Activated CD4-positive, alpha-beta T cell treated with anti-CD3 and anti-CD28 coated beads, Interleukin-2, amount 10 ng/mL, durations not matched to agents 24 days and 14 days (primary cell): ENCODE data around the gene CFAP65. TPM values are rescaled to one million over a fixed set of nuclear protein-coding genes. Genes with fewer than 3 reads are reported as not detected.

Experiments
- DNase-seq: peaks from one replicate; pipeline ENCODE4 v3.0.0; 2022
- H3K27ac Mint-ChIP-seq: one replicate; pipeline ENCODE4 v1.8.0; 2022; ENCODE audit warnings: mild to moderate bottlenecking, mixed read lengths
- H3K27me3 Mint-ChIP-seq: one replicate; pipeline ENCODE4 v1.8.0; 2022; ENCODE audit warnings: mixed read lengths
- H3K36me3 Mint-ChIP-seq: one replicate; pipeline ENCODE4 v1.8.0; 2022; ENCODE audit warnings: low read depth, mild to moderate bottlenecking, mixed read lengths
- H3K4me1 Mint-ChIP-seq: one replicate; pipeline ENCODE4 v1.8.0; 2021; ENCODE audit warnings: mixed read lengths
- H3K4me3 Mint-ChIP-seq: one replicate; pipeline ENCODE4 v1.8.0; 2022; ENCODE audit warnings: mild to moderate bottlenecking, moderate library complexity, mixed read lengths
- H3K9me3 Mint-ChIP-seq: one replicate; pipeline ENCODE4 v1.8.0; 2021; ENCODE audit warnings: mixed read lengths
- intact Hi-C: fragments of 100-400 bp; cut with micrococcal nuclease; formaldehyde crosslinking; loops from one replicate; pipeline ENCODE4 v1.15.1; 2023
- total RNA-seq: library from RNA; stranded (reverse); gene quantifications from 2 replicates; pipeline ENCODE4 v1.2.3, GENCODE V29; 2022

Gene CFAP65, protein sequence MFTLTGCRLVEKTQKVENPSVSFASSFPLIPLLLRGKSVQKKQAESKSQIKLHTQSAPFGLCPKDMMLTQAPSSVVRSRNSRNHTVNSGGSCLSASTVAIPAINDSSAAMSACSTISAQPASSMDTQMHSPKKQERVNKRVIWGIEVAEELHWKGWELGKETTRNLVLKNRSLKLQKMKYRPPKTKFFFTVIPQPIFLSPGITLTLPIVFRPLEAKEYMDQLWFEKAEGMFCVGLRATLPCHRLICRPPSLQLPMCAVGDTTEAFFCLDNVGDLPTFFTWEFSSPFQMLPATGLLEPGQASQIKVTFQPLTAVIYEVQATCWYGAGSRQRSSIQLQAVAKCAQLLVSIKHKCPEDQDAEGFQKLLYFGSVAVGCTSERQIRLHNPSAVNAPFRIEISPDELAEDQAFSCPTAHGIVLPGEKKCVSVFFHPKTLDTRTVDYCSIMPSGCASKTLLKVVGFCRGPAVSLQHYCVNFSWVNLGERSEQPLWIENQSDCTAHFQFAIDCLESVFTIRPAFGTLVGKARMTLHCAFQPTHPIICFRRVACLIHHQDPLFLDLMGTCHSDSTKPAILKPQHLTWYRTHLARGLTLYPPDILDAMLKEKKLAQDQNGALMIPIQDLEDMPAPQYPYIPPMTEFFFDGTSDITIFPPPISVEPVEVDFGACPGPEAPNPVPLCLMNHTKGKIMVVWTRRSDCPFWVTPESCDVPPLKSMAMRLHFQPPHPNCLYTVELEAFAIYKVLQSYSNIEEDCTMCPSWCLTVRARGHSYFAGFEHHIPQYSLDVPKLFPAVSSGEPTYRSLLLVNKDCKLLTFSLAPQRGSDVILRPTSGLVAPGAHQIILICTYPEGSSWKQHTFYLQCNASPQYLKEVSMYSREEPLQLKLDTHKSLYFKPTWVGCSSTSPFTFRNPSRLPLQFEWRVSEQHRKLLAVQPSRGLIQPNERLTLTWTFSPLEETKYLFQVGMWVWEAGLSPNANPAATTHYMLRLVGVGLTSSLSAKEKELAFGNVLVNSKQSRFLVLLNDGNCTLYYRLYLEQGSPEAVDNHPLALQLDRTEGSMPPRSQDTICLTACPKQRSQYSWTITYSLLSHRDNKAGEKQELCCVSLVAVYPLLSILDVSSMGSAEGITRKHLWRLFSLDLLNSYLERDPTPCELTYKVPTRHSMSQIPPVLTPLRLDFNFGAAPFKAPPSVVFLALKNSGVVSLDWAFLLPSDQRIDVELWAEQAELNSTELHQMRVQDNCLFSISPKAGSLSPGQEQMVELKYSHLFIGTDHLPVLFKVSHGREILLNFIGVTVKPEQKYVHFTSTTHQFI (N-terminal part only)
- total RNA-seq = not detected in 2 replicates

DNA sequence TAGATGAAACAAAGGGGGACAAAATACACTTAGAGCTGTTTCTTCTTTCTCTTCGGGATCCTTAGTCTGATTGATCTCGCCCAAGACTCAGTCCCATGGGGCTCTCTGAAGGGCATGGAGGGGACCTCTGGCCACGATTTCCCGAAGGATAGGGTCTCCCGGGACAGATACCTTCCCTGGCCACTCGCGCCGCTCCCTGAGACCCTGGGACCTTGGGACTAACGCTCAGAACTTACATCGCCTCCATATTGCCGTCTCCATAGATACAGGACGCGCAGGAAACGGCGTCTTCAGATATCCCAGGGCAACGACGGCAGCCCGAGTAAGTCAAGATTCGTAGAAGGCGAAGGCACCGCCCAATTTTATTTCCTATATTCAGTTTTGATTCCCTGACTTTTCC, at the start of gene CFAP65:
CFAP65 (minus strand) TSS at position 265 of the 400 bp plus-strand sequence. CDS start 2,468 bp downstream, outside the sequence.
- intact Hi-C loops = no loop called here
- peak within 1 kb of the TSS; percentile 56 for H3K4me3 Mint-ChIP-seq
- peaks cover 45% of the 10 kb centered on the region for H3K27me3 Mint-ChIP-seq
- peaks cover 2% of the 10 kb centered on the region for H3K4me1 Mint-ChIP-seq
- H3K36me3 Mint-ChIP-seq = no peaks in the 10 kb centered on the region
- no peaks in the 10 kb centered on the region for H3K9me3 Mint-ChIP-seq
- DNase-seq = peak; percentile 72
- no peak within 1 kb of the TSS for H3K27ac Mint-ChIP-seq

DNA sequence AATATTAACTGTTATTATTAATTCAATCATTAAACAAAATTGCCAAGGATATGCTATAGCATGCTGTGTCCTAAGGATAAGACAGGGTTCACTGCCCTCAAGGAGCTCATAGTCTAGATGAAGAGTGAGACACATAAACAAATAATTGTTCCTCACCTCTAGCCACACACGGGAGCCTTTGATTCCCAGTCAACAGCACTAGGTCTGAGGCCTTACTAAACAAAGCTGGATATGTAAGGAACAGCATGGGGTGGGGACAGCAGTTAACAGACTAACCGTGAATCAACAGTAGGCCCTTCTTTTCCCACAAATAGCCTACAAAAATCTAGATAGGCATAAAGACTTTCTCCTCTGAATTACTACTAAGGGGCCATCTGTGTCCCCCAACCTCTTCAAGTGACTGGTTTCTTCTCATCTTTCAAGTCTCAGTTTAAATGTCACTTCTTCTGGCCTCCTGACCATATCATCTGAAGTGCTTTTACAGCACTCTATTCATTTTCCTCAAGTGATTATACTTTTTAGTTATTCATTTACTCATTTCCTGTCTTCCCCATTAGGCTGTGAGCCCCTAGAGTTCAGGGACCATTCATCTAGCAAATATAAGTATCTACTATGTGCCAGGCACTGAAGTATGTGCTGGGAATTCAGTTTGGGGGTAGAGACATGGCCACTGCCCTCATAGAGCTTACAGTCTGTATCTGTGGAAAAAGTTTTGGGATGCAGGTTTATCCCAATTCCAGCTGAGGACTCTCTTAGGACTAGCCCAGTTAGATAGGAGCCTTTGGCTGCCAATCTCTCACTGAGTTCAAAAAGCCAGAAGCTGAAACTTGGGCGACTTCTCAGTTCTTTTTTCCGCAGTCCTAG, 49.4 kb upstream of the CFAP65 start:
- Mint-ChIP-seq H3K27ac (no peak overlapping the region), H3K36me3 (no peaks in the 10 kb centered on the region), H3K4me1 (no peaks in the 10 kb centered on the region), H3K4me3 (no peak overlapping the region), H3K27me3 (no peaks in the 10 kb centered on the region), H3K9me3 (no peaks in the 10 kb centered on the region)
- no peak for DNase-seq
- intact Hi-C loops = no loop called here

DNA sequence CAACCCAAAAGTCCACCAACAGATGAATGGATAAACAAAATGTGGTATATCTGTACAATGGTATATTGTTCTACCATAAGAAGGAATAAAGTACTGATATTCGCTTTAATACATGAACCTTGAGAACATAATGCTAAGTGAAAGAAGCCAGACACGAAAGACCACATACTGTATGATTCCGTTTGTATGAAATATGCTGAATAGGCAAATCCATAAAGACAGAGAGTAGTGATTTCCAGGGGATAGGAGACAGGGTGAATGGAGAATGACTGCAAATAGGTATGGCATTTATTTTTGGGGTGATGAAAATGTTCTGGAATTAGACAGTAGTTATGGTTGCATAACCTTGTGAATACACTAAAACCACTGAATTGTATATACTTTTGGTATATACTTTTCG, 48.0 kb upstream of the CFAP65 start:
- no peaks in the 10 kb centered on the region for H3K27me3 Mint-ChIP-seq
- DNase-seq = no peak
- no peak overlapping the region for H3K27ac Mint-ChIP-seq
- H3K36me3 Mint-ChIP-seq = no peaks in the 10 kb centered on the region
- no peaks in the 10 kb centered on the region for H3K9me3 Mint-ChIP-seq
- peaks cover 6% of the 10 kb centered on the region for H3K4me1 Mint-ChIP-seq
- no peak overlapping the region for H3K4me3 Mint-ChIP-seq
- intact Hi-C loops = no loop called here

DNA sequence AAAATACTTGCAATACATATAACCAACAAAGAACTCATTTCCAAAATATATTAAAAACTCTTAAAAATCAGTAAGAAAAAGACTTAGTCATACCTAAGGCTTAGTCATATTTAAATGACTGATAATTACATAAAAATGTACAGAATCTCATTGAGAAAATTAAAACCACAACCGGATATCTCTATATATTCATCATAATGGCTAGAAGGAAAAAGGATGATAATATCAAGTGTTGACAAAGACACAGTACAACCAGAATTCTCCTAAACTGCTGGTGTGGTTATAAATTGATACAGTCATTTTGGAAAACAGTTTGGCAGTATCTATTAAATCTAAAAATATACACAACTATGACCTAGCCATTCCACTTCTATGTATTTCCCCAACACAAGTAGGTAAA, 46.5 kb upstream of the CFAP65 start:
- Mint-ChIP-seq H3K4me3 (no peak overlapping the region), H3K27me3 (no peaks in the 10 kb centered on the region), H3K9me3 (no peaks in the 10 kb centered on the region), H3K4me1 (peaks cover 6% of the 10 kb centered on the region), H3K36me3 (no peaks in the 10 kb centered on the region), H3K27ac (no peak overlapping the region)
- no peak for DNase-seq
- intact Hi-C loops = no loop called here

DNA sequence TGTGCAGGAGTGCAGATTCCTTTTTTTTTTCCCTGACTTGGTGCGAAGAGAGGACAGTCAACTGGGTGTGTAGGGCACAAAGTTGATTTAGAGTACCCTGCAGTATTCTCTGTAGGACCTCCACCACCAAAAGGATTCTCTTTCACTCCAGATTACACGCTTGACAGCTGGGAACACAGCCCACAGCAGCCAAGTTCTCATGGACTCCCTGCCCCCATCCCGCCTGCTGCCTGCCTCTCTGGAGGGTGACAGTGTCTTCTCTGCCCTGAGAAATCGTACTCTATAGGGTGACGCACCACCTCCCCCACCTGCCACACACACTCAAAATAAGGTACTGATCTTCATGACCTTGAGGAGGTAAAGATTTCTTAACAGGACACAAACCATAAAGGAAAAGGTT, 46.0 kb upstream of the CFAP65 start:
- peaks cover 6% of the 10 kb centered on the region for H3K4me1 Mint-ChIP-seq
- no peaks in the 10 kb centered on the region for H3K36me3 Mint-ChIP-seq
- DNase-seq = no peak
- H3K27ac Mint-ChIP-seq = no peak overlapping the region
- H3K9me3 Mint-ChIP-seq = no peaks in the 10 kb centered on the region
- H3K4me3 Mint-ChIP-seq = no peak overlapping the region
- intact Hi-C loops = no loop called here
- H3K27me3 Mint-ChIP-seq = no peaks in the 10 kb centered on the region

DNA sequence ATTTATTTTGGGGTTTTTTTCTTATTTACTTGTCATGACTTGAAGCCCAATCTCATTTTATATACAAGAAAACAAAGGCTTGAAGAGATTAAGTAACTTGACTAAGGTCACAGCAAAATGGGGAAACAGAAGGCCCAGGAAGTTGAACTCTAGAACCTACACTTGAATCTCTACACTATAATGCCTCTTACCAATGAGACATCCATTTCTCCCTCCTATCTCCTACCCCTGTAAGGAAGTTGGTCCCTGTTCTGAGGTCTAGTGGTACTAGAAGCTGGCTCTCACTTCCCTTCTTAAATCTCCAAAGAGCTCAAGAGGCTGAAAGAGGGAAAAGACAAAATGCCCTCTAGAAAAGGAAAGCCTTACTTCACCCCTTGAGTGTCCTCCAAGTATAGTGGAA, 44.9 kb upstream of the CFAP65 start:
- no peak overlapping the region for H3K4me3 Mint-ChIP-seq
- DNase-seq = no peak
- no peaks in the 10 kb centered on the region for H3K9me3 Mint-ChIP-seq
- H3K4me1 Mint-ChIP-seq = peaks cover 6% of the 10 kb centered on the region
- H3K27me3 Mint-ChIP-seq = no peaks in the 10 kb centered on the region
- no peaks in the 10 kb centered on the region for H3K36me3 Mint-ChIP-seq
- intact Hi-C loops = no loop called here
- H3K27ac Mint-ChIP-seq = no peak overlapping the region

DNA sequence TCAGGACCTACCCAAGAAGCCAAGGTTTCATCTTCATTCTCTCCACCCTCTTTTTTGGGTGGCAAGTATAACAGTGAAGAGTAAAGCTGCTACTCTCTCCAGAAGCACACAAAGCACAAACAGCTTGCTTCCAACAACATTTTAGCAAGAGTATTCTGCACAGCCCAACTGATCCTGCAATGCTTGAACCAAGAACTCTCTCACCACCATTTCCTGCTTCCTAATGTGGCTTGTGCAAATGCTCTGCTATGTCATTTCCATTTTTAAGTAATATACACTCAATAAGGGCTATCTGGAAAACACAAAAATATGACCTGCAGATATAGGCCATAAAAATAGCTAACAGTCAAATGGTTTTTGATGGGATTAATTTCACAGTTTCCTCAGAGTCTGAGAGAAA, 43.5 kb upstream of the CFAP65 start:
- H3K27ac Mint-ChIP-seq = no peak overlapping the region

DNA sequence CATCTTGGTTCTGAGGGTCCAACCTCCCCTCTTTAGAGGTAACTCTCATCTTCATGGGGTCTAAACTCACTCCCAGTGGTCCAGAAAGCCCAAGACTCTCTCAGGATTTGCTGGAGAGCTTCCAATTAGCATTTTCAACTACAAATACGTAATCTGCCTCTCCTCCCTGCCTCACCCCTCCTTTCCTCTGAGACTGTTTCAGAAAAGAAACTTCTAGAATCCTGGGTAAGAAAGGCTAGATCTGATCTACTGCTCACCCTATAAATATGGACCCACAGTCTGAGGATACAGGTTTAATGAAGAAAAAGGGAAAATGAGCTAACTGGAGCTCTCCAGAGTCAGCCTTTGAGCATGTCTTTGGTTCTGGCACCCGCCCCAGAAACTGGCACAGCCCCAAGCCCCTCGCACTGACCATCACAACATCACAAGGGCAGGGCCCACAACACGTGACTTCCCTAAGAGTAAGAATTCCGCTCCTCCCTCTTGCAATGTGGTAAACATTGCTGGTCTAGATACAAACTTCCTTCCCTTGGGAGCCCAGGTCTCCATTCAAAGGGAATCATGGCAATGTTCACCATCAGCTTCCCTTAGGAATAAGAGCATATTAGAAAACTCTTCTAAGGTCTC, 41.1 kb upstream of the CFAP65 start:
- H3K9me3 Mint-ChIP-seq = no peaks in the 10 kb centered on the region
- no peak overlapping the region for H3K4me3 Mint-ChIP-seq
- H3K36me3 Mint-ChIP-seq = no peaks in the 10 kb centered on the region
- no peak for DNase-seq
- no peaks in the 10 kb centered on the region for H3K27me3 Mint-ChIP-seq
- peaks cover 6% of the 10 kb centered on the region for H3K4me1 Mint-ChIP-seq
- H3K27ac Mint-ChIP-seq = no peak overlapping the region
- intact Hi-C loops = no loop called here

More for the DNA sequence above, 43.5 kb upstream of the CFAP65 start:
- peaks cover 6% of the 10 kb centered on the region for H3K4me1 Mint-ChIP-seq
- intact Hi-C loops = no loop called here
- H3K27me3 Mint-ChIP-seq = no peaks in the 10 kb centered on the region
- H3K36me3 Mint-ChIP-seq = no peaks in the 10 kb centered on the region
- H3K9me3 Mint-ChIP-seq = no peaks in the 10 kb centered on the region
- H3K4me3 Mint-ChIP-seq = no peak overlapping the region
- DNase-seq = no peak

DNA sequence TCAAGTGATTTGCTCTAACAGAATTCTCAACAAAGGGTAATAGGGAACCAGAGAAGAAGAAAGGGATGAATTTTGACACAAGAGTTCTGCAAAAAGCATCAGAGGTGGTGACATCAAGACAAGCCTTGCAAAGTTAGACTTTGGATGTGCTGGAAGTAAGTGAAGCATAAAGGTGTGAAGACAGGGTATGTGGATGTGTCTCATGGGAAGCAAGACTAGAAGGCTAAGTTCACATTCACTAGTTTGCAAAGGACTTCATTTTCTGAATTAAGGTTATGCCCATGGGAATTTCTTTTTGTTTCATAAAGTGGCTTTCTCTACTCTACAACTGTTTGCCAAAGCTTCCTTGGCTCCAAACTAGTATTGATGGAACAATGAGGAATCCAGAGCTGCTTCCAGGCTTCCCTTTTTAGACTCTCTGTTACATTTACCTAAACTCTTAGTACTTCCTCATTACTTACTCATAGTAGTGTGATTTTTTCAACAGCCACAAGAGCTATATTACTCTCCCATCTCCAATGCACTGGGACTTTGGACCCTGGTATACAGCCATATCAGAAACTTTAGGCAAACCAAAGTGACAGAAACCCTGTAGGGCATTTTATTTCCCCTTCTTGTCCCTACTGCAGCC, 40.5 kb upstream of the CFAP65 start:
- Mint-ChIP-seq H3K27ac (no peak overlapping the region), H3K4me1 (peaks cover 6% of the 10 kb centered on the region), H3K36me3 (no peaks in the 10 kb centered on the region), H3K27me3 (no peaks in the 10 kb centered on the region), H3K9me3 (no peaks in the 10 kb centered on the region), H3K4me3 (no peak overlapping the region)
- DNase-seq = no peak
- intact Hi-C loops = no loop called here

DNA sequence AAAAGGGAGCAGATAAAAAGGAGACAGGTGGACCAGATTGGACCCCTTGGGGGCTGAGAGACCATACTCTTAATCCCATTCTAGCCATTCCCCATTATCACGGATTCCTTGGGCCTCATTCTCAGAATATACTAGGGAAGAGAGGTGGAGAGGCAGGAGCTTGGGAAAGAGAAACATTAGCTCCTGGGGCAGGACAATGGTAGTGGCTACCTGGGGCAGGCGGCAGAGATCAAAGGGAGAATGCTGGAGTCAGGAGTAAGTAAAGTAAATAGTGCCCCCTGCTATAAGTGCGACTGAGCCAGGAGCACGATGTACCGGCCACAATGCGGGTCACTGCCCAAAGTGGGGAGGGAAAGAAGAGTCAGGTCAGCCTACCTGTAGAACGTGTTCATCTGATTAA, 39.8 kb upstream of the CFAP65 start:
- no peaks in the 10 kb centered on the region for H3K9me3 Mint-ChIP-seq
- H3K4me3 Mint-ChIP-seq = no peak overlapping the region
- no peaks in the 10 kb centered on the region for H3K36me3 Mint-ChIP-seq
- H3K27me3 Mint-ChIP-seq = no peaks in the 10 kb centered on the region
- intact Hi-C loops = no loop called here
- DNase-seq = no peak
- no peak overlapping the region for H3K27ac Mint-ChIP-seq
- peaks cover 6% of the 10 kb centered on the region for H3K4me1 Mint-ChIP-seq

DNA sequence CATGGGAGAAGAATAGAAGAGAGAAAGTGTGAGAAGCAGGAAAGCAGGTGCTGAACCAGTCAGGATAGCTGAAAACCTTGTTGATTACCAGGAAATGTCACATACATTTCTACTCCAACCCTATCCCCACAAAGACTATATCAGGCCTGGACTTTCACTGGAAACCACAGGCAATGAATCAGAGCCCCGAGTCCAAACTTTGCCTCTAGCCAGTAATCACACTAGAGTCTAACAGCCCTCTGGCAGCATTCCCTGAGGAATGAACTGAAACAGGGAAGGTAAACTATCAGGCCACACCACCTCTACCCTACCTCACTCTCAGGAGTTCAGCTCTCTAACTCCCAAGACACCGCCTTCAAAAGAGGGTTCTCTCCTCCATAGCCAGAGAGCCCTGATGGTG, 38.1 kb upstream of the CFAP65 start:
- no peak overlapping the region for H3K27ac Mint-ChIP-seq
- intact Hi-C loops = no loop called here
- DNase-seq = no peak
- H3K9me3 Mint-ChIP-seq = no peaks in the 10 kb centered on the region
- H3K4me1 Mint-ChIP-seq = no peaks in the 10 kb centered on the region
- H3K27me3 Mint-ChIP-seq = no peaks in the 10 kb centered on the region
- H3K4me3 Mint-ChIP-seq = no peak overlapping the region
- peaks cover 5% of the 10 kb centered on the region for H3K36me3 Mint-ChIP-seq

DNA sequence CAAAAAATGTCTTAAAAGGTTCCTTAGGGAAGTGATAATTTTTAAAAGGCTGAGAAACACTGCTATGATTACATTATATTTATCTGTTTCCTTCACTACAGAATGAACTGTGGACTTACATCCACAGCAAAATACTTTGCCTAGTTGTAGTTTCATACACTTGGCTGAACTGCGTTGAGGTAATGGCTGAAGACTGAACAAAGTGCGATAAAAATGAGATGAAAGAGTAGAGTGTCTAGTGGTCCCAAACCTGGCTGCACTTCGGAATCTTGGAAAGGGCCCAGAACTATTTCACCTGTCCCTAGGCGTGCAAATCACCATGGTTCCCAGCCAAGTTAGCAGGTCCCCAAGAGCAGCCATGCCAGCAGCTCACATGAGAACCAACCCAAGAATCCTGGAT, 37.6 kb upstream of the CFAP65 start:
- Mint-ChIP-seq H3K9me3 (no peaks in the 10 kb centered on the region), H3K4me1 (no peaks in the 10 kb centered on the region), H3K36me3 (peaks cover 5% of the 10 kb centered on the region), H3K27ac (no peak overlapping the region), H3K4me3 (no peak overlapping the region), H3K27me3 (no peaks in the 10 kb centered on the region)
- intact Hi-C loops = no loop called here
- no peak for DNase-seq
